Measurements from ENCODE around the gene SLC24A5.

DNA sequence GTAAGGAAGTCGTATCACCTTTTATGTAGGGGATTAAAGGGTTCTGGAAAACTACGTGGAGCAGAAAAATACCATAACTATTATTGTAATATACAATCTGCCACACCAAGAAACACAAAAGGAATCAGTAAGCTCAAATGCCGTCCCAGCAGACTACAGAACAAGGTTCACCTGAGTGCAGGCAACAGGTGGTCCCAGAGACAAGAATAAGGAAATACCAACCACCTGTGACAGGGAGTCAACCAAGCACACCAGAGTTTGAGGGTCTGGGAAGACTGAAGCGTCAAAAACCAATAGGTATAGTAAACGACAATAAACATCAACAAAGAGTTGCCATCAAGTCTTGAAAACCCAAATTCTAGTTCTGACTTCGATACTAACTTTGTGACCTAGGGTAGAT is 12.1 kb downstream of the SLC24A5 start:
- TF ChIP-seq POLR2A (IDR thresholded peaks at IDR 0.05; ENCODE audit: low read depth, low read length), result no peak
- TF ChIP-seq, protein P1, sequence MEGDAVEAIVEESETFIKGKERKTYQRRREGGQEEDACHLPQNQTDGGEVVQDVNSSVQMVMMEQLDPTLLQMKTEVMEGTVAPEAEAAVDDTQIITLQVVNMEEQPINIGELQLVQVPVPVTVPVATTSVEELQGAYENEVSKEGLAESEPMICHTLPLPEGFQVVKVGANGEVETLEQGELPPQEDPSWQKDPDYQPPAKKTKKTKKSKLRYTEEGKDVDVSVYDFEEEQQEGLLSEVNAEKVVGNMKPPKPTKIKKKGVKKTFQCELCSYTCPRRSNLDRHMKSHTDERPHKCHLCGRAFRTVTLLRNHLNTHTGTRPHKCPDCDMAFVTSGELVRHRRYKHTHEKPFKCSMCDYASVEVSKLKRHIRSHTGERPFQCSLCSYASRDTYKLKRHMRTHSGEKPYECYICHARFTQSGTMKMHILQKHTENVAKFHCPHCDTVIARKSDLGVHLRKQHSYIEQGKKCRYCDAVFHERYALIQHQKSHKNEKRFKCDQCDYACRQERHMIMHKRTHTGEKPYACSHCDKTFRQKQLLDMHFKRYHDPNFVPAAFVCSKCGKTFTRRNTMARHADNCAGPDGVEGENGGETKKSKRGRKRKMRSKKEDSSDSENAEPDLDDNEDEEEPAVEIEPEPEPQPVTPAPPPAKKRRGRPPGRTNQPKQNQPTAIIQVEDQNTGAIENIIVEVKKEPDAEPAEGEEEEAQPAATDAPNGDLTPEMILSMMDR (IDR thresholded peaks at IDR 0.05; ENCODE audit: extremely low read depth in 1 of 2, insufficient read depth in 1 of 2, low read depth in 1 of 2, low read length in 2 of 2), result no peak
- TF ChIP-seq POLR2AphosphoS5 (IDR thresholded peaks at IDR 0.05; ENCODE audit: insufficient read depth, low read depth, low read length), result no peak

Measured in endothelial cell of umbilical vein (primary cell).